Measurements from ENCODE around the gene PLCL2.

- TF ChIP-seq CTCF (IDR thresholded peaks at IDR 0.05 in 8 of 11, conservative IDR thresholded peaks at IDR 0.05 in 3 of 11) (no peak), POLR2AphosphoS5 (IDR thresholded peaks at IDR 0.05) (no peak), POLR2A (IDR thresholded peaks at IDR 0.05) (no peak)
Observed at GRCh38 chr3:17133632-17134545, 249.1 kb downstream of the PLCL2 start.

Measured in spleen (tissue), 7 donors.